SK-MEL-5 (cell line): ENCODE results near the gene PRPSAP1. TPM values are rescaled to one million over a fixed set of nuclear protein-coding genes. Genes with fewer than 3 reads are reported as not detected.
A peak's percentile ranks its signal among the peaks of the same experiment; 100 is the strongest.

Source experiments
- DNase-seq: peaks from one replicate; pipeline ENCODE4 v3.0.0-alpha.2; 2016; ENCODE audit warnings: low read depth, low spot score
- in situ Hi-C: cut with HindIII; loops from 2 replicates; pipeline ENCODE4 v1.10.0; 2016; ENCODE audit warnings: low sequenced_read_pairs, high pct_unique_total_duplicates, low pct_unique_long_range_greater_than_20kb
- total RNA-seq: library from RNA; depleted of rRNA; stranded (reverse); fragments of >200 nt; shearing (Covaris generic); gene quantifications from 2 replicates; pipeline ENCODE4 v1.2.3, GENCODE V29; 2014

The PRPSAP1 gene
- total RNA-seq, 1 experiment from 2014 or later, result 43.7 TPM

GRCh38 chr17:76384987-76385891 lies 31.5 kb upstream of the PRPSAP1 start:
- peak; percentile 50 for DNase-seq
- in situ Hi-C loops, result no loop called here

GRCh38 chr17:76384222-76384986 lies 30.7 kb upstream of the PRPSAP1 start, which contains the start of gene SPHK1:
Gene SPHK1 (plus strand): TSS chr17:76384609. CDS start chr17:76385645, 1,036 bp downstream.
- in situ Hi-C loops, result no loop called here
- DNase-seq, result peak; percentile 83

GRCh38 chr17:76383546-76384221 lies 30.0 kb upstream of the PRPSAP1 start:
- no peak for DNase-seq
- in situ Hi-C loops, result no loop called here

GRCh38 chr17:76382803-76383545 lies 29.3 kb upstream of the PRPSAP1 start:
- no peak for DNase-seq
- in situ Hi-C loops, result no loop called here

- in situ Hi-C loops, result no loop called here
- DNase-seq, result no peak
Measured at GRCh38 chr17:76382351-76382802, 28.7 kb upstream of the PRPSAP1 start.

- no peak for DNase-seq
- in situ Hi-C loops, result no loop called here
Measured at GRCh38 chr17:76381633-76382350, 28.1 kb upstream of the PRPSAP1 start.

GRCh38 chr17:76379646-76380376 lies 26.1 kb upstream of the PRPSAP1 start:
- no peak for DNase-seq
- in situ Hi-C loops, result no loop called here

GRCh38 chr17:76379275-76379641 lies 25.5 kb upstream of the PRPSAP1 start:
- no peak for DNase-seq
- in situ Hi-C loops, result no loop called here

- in situ Hi-C loops, result no loop called here
- no peak for DNase-seq
Measured at GRCh38 chr17:76378548-76379274, 25.0 kb upstream of the PRPSAP1 start.

- in situ Hi-C loops, result no loop called here
- DNase-seq, result no peak
Measured at GRCh38 chr17:76376318-76377133, 22.8 kb upstream of the PRPSAP1 start.

GRCh38 chr17:76371656-76372628 lies 18.2 kb upstream of the PRPSAP1 start:
- DNase-seq, result peak; percentile 84
- in situ Hi-C loops, result no loop called here

- peak; percentile 49 for DNase-seq
- in situ Hi-C loops, result no loop called here
Measured at GRCh38 chr17:76370261-76370993, 16.7 kb upstream of the PRPSAP1 start.

- in situ Hi-C loops, result no loop called here
- no peak for DNase-seq
Measured at GRCh38 chr17:76369804-76370203, 16.1 kb upstream of the PRPSAP1 start.
